GM23338 (cell line): ENCODE results near the gene UNC5B. TPM values are rescaled to one million over a fixed set of nuclear protein-coding genes. Genes with fewer than 3 reads are reported as not detected.
A peak's percentile ranks its signal among the peaks of the same experiment; 100 is the strongest.

Experiments
- ATAC-seq: fragments of 200-7000 bp; cut with Tn5 transposase; 3 replicates; pipeline ENCODE4 v1.9.1; 2020
- DNase-seq: peaks from one replicate; pipeline ENCODE4 v3.0.0-alpha.2; 2015; ENCODE audit warnings: low spot score
- H2AFZ ChIP-seq: fragments of 200-600 bp; sonication (generic); 2 replicates; pipeline ENCODE4 v1.8.0; 2016; ENCODE audit warnings: antibody characterized with exemption, mild to moderate bottlenecking, moderate library complexity
- H3F3A ChIP-seq: fragments of 200-600 bp; sonication (generic); replicated peaks from 2 replicates; pipeline ENCODE4 v1.8.0; 2017; ENCODE audit warnings: antibody characterized with exemption, mixed run types, low read depth
- H3K27ac ChIP-seq: fragments of 200-600 bp; sonication (generic); 2 replicates; pipeline ENCODE4 v1.6.1; 2016; ENCODE audit warnings: low read depth
- H3K27me3 ChIP-seq: fragments of 200-600 bp; sonication (generic); 2 replicates; pipeline ENCODE4 v1.8.0; 2016; ENCODE audit warnings: mild to moderate bottlenecking, mixed run types, moderate library complexity; ENCODE audit not compliant: insufficient read depth
- H3K36me3 ChIP-seq: fragments of 200-600 bp; sonication (generic); 2 replicates; pipeline ENCODE4 v1.8.0; 2016; ENCODE audit warnings: mild to moderate bottlenecking; ENCODE audit not compliant: insufficient read depth
- H3K4me1 ChIP-seq: fragments of 200-600 bp; sonication (generic); 2 replicates; pipeline ENCODE4 v1.8.0; 2016; ENCODE audit warnings: mild to moderate bottlenecking, moderate library complexity; ENCODE audit not compliant: insufficient read depth
- H3K4me2 ChIP-seq: fragments of 200-600 bp; sonication (generic); 2 replicates; pipeline ENCODE4 v1.7.1; 2017; ENCODE audit warnings: mixed run types
- H3K4me3 ChIP-seq: fragments of 200-600 bp; sonication (generic); 2 replicates; pipeline ENCODE4 v1.6.1; 2016; ENCODE audit warnings: mixed run types
- H3K79me2 ChIP-seq: fragments of 200-600 bp; sonication (generic); replicated peaks from 2 replicates; pipeline ENCODE4 v1.8.0; 2017; ENCODE audit warnings: mild to moderate bottlenecking; ENCODE audit not compliant: insufficient read depth
- H3K9me2 ChIP-seq: fragments of 200-600 bp; sonication (generic); 2 replicates; pipeline ENCODE4 v1.8.0; 2017; ENCODE audit not compliant: insufficient read depth
- H4K20me1 ChIP-seq: fragments of 200-600 bp; sonication (generic); replicated peaks from 2 replicates; pipeline ENCODE4 v1.8.0; 2017; ENCODE audit warnings: mild to moderate bottlenecking; ENCODE audit not compliant: insufficient read depth
- H3K27ac Mint-ChIP-seq: 2 replicates; pipeline ENCODE4 v1.8.0; 2020; ENCODE audit warnings: inconsistent platforms, mild to moderate bottlenecking, moderate library complexity, mixed read lengths
- H3K27me3 Mint-ChIP-seq: 3 replicates; pipeline ENCODE4 v1.8.0; 2022; ENCODE audit warnings: low read depth, mild to moderate bottlenecking, moderate library complexity, mixed read lengths, inconsistent platforms; ENCODE audit not compliant: insufficient read depth, poor library complexity
- H3K36me3 Mint-ChIP-seq: 3 replicates; pipeline ENCODE4 v1.8.0; 2021; ENCODE audit warnings: low read depth, mild to moderate bottlenecking, inconsistent platforms, moderate library complexity, mixed read lengths
- H3K4me1 Mint-ChIP-seq: 3 replicates; pipeline ENCODE4 v1.8.0; 2020; ENCODE audit warnings: mild to moderate bottlenecking, inconsistent platforms, mixed read lengths
- H3K4me3 Mint-ChIP-seq: 3 replicates; pipeline ENCODE4 v1.8.0; 2021; ENCODE audit warnings: moderate library complexity, mild to moderate bottlenecking, inconsistent platforms, mixed read lengths
- H3K9me3 Mint-ChIP-seq: 3 replicates; pipeline ENCODE4 v1.8.0; 2020; ENCODE audit warnings: moderate library complexity, mild to moderate bottlenecking, inconsistent platforms, mixed read lengths
- CREB1 ChIP-seq: fragments of 250-450 bp; sonication (Bioruptor Pico); IDR thresholded peaks from 2 replicates; pipeline ENCODE4 v1.5.0; 2020; ENCODE audit warnings: low read depth, mild to moderate bottlenecking, moderate library complexity
- EZH2phosphoT487 ChIP-seq: fragments of 200-600 bp; sonication (generic); IDR thresholded peaks from one replicate; pipeline ENCODE4 v1.8.1; 2018; ENCODE audit warnings: antibody characterized with exemption; ENCODE audit not compliant: unreplicated experiment
- JUNB ChIP-seq: IDR thresholded peaks from one replicate; pipeline ENCODE4 v1.6.1; 2016; ENCODE audit warnings: antibody characterized with exemption; ENCODE audit not compliant: unreplicated experiment
- POLR2AphosphoS5 ChIP-seq: IDR thresholded peaks from 2 replicates; pipeline ENCODE4 v1.6.1; 2016; ENCODE audit warnings: antibody characterized with exemption, low read depth
- ZNF114 ChIP-seq: fragments of 250-450 bp; sonication (Bioruptor Pico); IDR thresholded peaks from 2 replicates; pipeline ENCODE4 v1.5.0; 2020; ENCODE audit warnings: mild to moderate bottlenecking, moderate library complexity
- polyA plus RNA-seq: library from polyadenylated mRNA; unstranded; fragments of >200 nt; fragmentation: Nextera tagmentation; extraction: Ambion mirVana; gene quantifications from 2 replicates; pipeline ENCODE4 v1.2.1, GENCODE V29; 2016
- total RNA-seq: library from RNA; depleted of rRNA; stranded (reverse); fragments of >200 nt; shearing (Covaris generic); gene quantifications from 2 replicates; pipeline ENCODE4 v1.2.3, GENCODE V29; 2014
- TF ChIP-seq, protein P1 (sequence below): IDR thresholded peaks from 2 replicates; pipeline ENCODE4 v1.6.1; 2016; ENCODE audit warnings: antibody characterized with exemption
- TF ChIP-seq, protein P2 (sequence below): IDR thresholded peaks from one replicate; pipeline ENCODE4 v1.6.1; 2018; ENCODE audit warnings: antibody characterized with exemption; ENCODE audit not compliant: unreplicated experiment
- TF ChIP-seq, protein P3 (sequence below), 2 experiments: fragments of 200-600 bp in 1 of 2; sonication (generic) in 1 of 2; conservative IDR thresholded peaks; 2 replicates each; pipeline versions ENCODE4 v1.5.1 to v1.6.1; 2016 to 2017; ENCODE audit warnings: antibody characterized with exemption in 2 of 2, low read depth in 2 of 2, mild to moderate bottlenecking in 2 of 2, moderate library complexity in 1 of 2

UNC5B gene
- total and polyA plus RNA-seq, 2 experiments from 2014 or later = 8.0 to 31.2 TPM

DNA sequence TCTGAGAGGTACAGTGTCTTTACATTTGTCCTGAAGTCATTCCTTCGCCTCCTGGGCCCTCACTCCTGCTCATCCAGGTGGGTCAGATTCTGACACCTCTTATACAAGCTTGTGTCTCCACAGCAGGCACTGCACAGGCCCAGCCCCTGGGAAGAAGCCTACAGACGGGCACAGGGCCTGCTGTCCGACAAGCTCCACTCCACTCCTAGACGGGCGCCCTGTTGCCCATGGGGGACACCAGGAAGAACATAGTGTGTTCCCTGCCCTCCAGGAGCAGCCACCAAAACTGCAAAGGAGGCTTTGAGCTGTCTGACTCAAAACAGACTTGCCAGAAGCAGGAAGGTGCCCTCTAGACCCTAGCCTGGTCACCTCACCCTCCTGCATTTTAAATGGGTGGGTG, 61.1 kb downstream of the UNC5B start (continued):
- TF ChIP-seq, protein P1, sequence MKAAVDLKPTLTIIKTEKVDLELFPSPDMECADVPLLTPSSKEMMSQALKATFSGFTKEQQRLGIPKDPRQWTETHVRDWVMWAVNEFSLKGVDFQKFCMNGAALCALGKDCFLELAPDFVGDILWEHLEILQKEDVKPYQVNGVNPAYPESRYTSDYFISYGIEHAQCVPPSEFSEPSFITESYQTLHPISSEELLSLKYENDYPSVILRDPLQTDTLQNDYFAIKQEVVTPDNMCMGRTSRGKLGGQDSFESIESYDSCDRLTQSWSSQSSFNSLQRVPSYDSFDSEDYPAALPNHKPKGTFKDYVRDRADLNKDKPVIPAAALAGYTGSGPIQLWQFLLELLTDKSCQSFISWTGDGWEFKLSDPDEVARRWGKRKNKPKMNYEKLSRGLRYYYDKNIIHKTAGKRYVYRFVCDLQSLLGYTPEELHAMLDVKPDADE = no peak
- TF ChIP-seq EZH2phosphoT487 = no peak

DNA sequence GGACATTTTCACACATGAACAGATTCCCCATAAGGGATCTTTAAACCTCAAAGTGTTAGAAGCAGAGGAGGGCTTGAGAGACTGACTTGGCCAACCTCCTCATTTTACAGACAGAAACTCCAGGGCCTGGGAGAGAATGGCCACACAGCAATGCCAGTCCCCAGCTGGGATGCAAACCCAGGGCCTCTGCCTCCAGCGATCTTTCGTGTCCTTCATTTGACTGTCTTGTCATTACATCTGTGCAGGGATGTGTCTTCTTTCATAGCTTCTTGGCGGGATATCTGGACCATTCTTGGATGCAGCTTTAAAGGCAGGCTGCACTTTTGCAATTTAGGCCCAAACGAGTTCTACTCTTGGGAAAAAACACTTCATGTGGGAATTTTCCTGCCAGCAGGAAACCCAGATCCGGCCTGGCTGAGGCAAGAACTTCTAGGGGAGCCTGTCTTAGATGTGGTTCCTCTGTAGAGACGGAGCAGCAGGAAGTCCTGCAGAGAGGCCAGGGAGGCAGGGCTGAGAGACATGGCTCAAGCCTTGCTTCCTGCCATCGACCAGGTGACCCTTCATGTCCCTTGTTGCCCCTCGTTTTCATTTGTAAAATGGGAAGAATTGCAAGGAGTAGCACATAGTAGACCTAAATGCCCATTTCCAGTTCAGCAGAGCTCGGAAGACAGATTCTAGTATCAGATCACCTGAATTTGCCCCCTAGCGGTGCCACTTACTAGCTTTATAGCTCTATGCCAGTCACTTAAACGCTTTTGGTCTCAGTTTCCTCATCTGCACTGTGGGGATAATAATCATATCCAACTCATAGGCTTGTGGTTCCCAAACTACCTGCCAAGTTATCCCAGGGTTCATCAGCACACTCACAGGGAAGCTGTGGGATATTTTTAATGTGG, 62.8 kb downstream of the UNC5B start:
- H3K9me2 ChIP-seq = no peaks in the 10 kb centered on the region
- Mint-ChIP-seq H3K36me3 (peaks cover 2% of the 10 kb centered on the region; the same call in 2 of the 3 replicates), H3K4me1 (peaks cover 63% of the 10 kb centered on the region), H3K27me3 (peaks cover 16% of the 10 kb centered on the region), H3K9me3 (no peaks in the 10 kb centered on the region), H3K27ac (peak overlapping the region; percentile 66), H3K4me3 (no peak overlapping the region)
- no peaks in the 10 kb centered on the region for H3K27me3 ChIP-seq
- peaks cover 33% of the 10 kb centered on the region for H3K4me1 ChIP-seq
- H4K20me1 ChIP-seq = no peaks in the 10 kb centered on the region; the same call in 1 of the 2 replicates
- H3K4me2 ChIP-seq = no peak overlapping the region
- no peak overlapping the region for H3K4me3 ChIP-seq
- ATAC-seq (no peak), DNase-seq (peak; percentile 42)
- TF ChIP-seq, protein P2, sequence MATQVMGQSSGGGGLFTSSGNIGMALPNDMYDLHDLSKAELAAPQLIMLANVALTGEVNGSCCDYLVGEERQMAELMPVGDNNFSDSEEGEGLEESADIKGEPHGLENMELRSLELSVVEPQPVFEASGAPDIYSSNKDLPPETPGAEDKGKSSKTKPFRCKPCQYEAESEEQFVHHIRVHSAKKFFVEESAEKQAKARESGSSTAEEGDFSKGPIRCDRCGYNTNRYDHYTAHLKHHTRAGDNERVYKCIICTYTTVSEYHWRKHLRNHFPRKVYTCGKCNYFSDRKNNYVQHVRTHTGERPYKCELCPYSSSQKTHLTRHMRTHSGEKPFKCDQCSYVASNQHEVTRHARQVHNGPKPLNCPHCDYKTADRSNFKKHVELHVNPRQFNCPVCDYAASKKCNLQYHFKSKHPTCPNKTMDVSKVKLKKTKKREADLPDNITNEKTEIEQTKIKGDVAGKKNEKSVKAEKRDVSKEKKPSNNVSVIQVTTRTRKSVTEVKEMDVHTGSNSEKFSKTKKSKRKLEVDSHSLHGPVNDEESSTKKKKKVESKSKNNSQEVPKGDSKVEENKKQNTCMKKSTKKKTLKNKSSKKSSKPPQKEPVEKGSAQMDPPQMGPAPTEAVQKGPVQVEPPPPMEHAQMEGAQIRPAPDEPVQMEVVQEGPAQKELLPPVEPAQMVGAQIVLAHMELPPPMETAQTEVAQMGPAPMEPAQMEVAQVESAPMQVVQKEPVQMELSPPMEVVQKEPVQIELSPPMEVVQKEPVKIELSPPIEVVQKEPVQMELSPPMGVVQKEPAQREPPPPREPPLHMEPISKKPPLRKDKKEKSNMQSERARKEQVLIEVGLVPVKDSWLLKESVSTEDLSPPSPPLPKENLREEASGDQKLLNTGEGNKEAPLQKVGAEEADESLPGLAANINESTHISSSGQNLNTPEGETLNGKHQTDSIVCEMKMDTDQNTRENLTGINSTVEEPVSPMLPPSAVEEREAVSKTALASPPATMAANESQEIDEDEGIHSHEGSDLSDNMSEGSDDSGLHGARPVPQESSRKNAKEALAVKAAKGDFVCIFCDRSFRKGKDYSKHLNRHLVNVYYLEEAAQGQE = no peak
- TF ChIP-seq ZNF114 (CRISPR knock-in tag) (no peak), POLR2AphosphoS5 (no peak), EZH2phosphoT487 (no peak), CREB1 (CRISPR knock-in tag) (no peak), JUNB (no peak)
- TF ChIP-seq, protein P1 = no peak
- TF ChIP-seq, protein P3, sequence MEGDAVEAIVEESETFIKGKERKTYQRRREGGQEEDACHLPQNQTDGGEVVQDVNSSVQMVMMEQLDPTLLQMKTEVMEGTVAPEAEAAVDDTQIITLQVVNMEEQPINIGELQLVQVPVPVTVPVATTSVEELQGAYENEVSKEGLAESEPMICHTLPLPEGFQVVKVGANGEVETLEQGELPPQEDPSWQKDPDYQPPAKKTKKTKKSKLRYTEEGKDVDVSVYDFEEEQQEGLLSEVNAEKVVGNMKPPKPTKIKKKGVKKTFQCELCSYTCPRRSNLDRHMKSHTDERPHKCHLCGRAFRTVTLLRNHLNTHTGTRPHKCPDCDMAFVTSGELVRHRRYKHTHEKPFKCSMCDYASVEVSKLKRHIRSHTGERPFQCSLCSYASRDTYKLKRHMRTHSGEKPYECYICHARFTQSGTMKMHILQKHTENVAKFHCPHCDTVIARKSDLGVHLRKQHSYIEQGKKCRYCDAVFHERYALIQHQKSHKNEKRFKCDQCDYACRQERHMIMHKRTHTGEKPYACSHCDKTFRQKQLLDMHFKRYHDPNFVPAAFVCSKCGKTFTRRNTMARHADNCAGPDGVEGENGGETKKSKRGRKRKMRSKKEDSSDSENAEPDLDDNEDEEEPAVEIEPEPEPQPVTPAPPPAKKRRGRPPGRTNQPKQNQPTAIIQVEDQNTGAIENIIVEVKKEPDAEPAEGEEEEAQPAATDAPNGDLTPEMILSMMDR (conservative IDR thresholded peaks at IDR 0.05; ENCODE audit: low read depth in 2 of 2) = peak; percentile 31 to 34
- H3K27ac ChIP-seq = no peak overlapping the region
- no peaks in the 10 kb centered on the region for H3K36me3 ChIP-seq
- H2AFZ ChIP-seq = no peak overlapping the region
- no peaks in the 10 kb centered on the region for H3F3A ChIP-seq
- H3K79me2 ChIP-seq = peaks cover 38% of the 10 kb centered on the region
